Activated naive CD4-positive, alpha-beta T cell treated with anti-CD3 and anti-CD28 coated beads, Interleukin-2, amount 10 ng/mL, durations not matched to agents 7 days and 5 days (primary cell): ENCODE results near the gene ABLIM2.

Experiments used
- CTCF ChIA-PET: fragments of 350-600 bp; sonication (Branson Sonifier 250); formaldehyde crosslinking; loops from one replicate; lab custom pipeline; 2021; ENCODE audit warnings: antibody characterized with exemption; lab: Charles Lee
- DNase-seq: peaks from one replicate; pipeline ENCODE4 v3.0.0-alpha.2; 2020
- H3K27ac Mint-ChIP-seq: one replicate; pipeline ENCODE4 v1.8.0; 2021; ENCODE audit warnings: mild to moderate bottlenecking, moderate library complexity, mixed read lengths
- H3K27me3 Mint-ChIP-seq: one replicate; pipeline ENCODE4 v1.8.0; 2021; ENCODE audit warnings: mild to moderate bottlenecking, mixed read lengths
- H3K36me3 Mint-ChIP-seq: one replicate; pipeline ENCODE4 v1.8.0; 2021; ENCODE audit warnings: mixed read lengths
- H3K4me1 Mint-ChIP-seq: one replicate; pipeline ENCODE4 v1.8.0; 2021; ENCODE audit warnings: mixed read lengths
- H3K4me3 Mint-ChIP-seq: one replicate; pipeline ENCODE4 v1.8.0; 2021; ENCODE audit warnings: mild to moderate bottlenecking, moderate library complexity, mixed read lengths
- H3K9me3 Mint-ChIP-seq: one replicate; pipeline ENCODE4 v1.8.0; 2021; ENCODE audit warnings: mixed read lengths

The ABLIM2 gene

DNA sequence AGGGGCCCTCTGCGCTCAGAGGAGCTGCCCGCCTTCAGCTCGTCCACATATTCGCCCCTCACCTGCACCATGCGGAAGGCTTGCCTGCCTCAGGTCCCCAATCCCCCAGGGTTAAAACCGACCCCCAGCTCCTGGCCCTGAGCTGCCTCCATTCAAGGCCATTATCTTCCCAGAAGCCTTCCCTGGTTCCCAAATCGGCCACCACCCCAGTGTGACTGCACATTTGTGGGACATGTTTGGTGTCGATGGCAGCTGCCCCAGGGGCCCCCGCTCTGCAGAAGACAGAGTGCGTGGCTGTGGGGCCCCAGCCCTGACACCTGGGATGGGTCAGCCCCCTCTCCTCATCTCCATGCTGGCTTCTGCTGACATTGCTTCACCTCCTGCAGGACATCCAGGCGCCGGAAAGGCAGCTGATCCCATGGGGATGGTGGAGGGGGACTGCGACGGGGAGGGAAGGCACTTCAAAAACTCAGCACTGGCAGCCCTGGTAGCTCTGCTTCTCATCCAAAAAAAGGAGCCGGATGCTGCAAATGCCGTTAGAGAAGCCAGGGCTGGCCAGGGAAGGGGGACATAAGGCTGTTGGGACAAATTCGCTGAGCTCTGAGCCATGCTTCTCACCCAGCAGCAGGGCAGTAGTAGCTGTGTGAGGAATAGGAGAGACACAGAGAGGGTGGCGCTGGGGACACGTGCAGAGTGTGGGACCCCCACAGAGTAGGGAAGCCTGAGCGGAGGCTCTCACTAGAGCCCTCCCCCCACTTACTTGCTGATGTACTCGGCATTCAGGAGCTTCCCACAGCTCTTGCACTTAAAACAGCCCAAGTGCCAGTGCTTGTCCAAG is 78.5 kb downstream of the ABLIM2 start:
- Mint-ChIP-seq H3K36me3 (no peaks in the 10 kb centered on the region), H3K27me3 (peaks cover 18% of the 10 kb centered on the region), H3K27ac (no peak overlapping the region), H3K4me3 (no peak overlapping the region), H3K9me3 (no peaks in the 10 kb centered on the region), H3K4me1 (no peaks in the 10 kb centered on the region)
- no peak for DNase-seq
- CTCF ChIA-PET: interaction anchor here (0.5 kb wide), 1 partner anchor 612 kb away, joined by 3 read pairs; no protein-coding TSS in a partner anchor

DNA sequence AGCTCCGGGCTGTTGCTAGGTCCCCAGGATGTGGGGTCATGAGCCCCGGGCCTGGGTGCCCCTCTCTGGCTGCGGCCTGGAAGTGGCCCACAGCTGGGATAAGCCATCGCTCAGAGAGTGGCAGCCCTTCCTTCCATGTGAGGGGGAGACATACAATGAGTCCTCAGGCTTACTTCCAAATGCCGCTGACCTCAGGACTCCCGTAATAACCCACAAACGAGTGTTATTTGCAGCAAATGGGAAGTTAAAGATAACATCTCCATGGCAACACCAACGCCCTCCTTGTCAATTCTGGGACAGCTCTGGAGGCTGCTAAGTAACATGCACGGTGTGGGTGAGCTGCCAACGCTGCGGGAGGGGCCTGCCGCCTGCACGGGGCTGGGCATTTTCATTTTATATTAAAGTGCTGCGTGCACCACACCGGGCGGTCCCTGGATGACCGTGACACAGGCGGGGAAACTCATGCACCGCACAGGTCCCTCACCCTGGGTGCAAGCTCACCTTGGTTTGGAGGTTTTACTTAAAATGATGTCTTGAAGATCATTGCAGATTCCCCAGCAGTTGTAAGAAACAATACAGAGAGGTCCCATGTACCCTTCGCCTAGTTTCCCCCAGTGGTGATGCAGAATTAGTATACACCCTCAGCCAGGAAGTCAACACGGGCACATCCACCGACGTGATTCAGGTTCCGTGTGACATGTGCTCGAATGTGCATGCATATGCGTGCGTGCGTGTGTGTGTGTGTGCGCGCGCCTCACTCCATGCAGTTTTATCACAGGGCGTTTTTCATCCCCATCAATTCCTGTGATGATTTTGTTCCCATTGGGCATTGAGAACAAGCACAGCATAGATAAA is 79.4 kb downstream of the ABLIM2 start:
- no peak overlapping the region for H3K27ac Mint-ChIP-seq
- no peak for DNase-seq
- CTCF ChIA-PET: no interaction called here

DNA sequence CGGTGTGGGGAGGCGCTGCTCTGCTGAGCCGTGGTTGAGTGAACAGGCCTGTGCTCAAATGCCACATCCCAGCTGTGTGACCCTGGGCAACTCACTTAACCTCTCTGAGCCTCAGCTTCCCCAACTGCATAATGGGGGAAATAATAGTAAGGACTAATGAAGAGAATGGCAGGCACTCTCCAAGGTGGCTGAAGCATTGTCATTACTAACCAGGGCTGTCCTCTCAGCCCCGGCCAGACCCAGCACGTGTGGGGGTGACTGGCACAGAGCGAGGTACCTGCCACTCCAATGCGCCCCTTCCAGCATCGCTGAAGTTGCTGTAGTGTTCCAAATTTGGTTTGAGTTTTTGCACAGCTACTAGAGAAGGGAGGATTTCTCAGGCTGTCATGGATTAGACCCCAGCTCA is 80.0 kb downstream of the ABLIM2 start:
- no peaks in the 10 kb centered on the region for H3K36me3 Mint-ChIP-seq
- DNase-seq: no peak
- CTCF ChIA-PET: no interaction called here
- no peak overlapping the region for H3K27ac Mint-ChIP-seq
- H3K9me3 Mint-ChIP-seq: no peaks in the 10 kb centered on the region
- H3K4me3 Mint-ChIP-seq: no peak overlapping the region
- no peaks in the 10 kb centered on the region for H3K4me1 Mint-ChIP-seq
- peaks cover 18% of the 10 kb centered on the region for H3K27me3 Mint-ChIP-seq

More for the DNA sequence above, 79.4 kb downstream of the ABLIM2 start:
- no peaks in the 10 kb centered on the region for H3K36me3 Mint-ChIP-seq
- H3K9me3 Mint-ChIP-seq: no peaks in the 10 kb centered on the region
- H3K4me3 Mint-ChIP-seq: no peak overlapping the region
- no peaks in the 10 kb centered on the region for H3K4me1 Mint-ChIP-seq
- H3K27me3 Mint-ChIP-seq: peaks cover 18% of the 10 kb centered on the region

DNA sequence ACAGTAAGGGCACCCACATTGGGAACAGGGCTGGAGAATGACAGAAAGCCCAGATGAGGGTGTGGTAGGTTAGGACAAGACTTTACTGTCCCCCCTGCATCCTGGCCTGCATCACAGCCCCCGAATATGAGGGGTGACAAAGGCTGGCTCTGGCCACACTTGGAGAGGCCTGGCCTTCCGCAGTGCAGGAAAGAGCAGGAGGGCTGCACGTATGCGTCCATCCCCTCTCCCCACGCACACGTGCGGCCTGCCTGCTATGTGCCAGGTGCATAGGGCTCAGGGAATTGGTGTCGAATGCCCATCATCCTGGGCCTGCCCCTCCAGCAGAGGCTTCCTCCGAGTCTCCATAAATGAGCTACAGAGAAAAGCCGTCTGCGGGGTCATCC is 80.5 kb downstream of the ABLIM2 start:
- Mint-ChIP-seq H3K36me3 (no peaks in the 10 kb centered on the region), H3K4me3 (no peak overlapping the region), H3K27me3 (peaks cover 21% of the 10 kb centered on the region), H3K9me3 (no peaks in the 10 kb centered on the region), H3K27ac (no peak overlapping the region), H3K4me1 (no peaks in the 10 kb centered on the region)
- CTCF ChIA-PET: no interaction called here
- no peak for DNase-seq

DNA sequence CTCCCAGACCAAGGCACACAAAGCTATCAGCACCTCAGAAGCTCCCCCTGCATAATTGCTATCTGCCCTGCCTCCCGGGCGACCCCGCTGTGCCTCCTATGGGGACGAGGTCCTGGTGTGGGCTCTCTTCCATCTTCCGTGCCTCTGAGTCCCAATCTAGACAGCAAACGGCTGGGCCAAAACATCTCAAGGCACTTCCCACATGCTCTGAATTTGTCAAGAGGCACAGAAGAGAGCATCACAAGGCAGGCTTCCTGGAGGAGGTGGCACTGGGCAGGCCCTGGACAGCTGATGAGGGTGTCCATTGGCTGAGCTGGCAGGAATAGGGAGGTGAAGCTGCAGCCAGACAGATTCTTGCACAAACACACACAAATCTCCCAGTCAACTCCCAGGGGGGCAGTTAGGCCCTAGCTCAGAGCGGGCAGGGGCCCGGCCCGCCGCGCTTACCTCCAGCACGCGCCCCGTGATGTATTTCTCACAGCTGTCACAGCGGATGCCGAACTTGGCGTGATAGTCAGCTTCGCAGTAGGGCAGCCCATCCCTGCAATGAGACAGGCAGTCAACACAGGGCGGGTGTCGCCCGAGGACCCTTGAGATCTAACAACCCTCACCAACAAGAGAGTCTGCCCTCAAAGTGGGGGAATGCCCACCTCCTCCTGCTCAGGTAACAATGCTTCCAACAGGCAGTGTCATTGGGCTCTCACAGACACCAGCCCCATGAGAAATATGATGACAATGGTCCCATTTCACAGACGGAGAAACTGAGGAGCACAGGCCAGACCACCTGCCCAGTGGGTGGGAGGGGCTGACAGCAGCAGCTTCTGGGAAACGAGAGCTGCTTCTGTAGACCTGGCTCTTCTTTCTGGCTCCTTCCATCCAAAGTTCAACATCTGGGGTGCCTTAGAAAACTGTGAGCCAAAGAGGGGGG is 81.2 kb downstream of the ABLIM2 start:
- Mint-ChIP-seq H3K36me3 (no peaks in the 10 kb centered on the region), H3K27ac (no peak overlapping the region), H3K9me3 (no peaks in the 10 kb centered on the region), H3K27me3 (peaks cover 27% of the 10 kb centered on the region), H3K4me3 (no peak overlapping the region), H3K4me1 (no peaks in the 10 kb centered on the region)
- CTCF ChIA-PET: no interaction called here
- DNase-seq: no peak

DNA sequence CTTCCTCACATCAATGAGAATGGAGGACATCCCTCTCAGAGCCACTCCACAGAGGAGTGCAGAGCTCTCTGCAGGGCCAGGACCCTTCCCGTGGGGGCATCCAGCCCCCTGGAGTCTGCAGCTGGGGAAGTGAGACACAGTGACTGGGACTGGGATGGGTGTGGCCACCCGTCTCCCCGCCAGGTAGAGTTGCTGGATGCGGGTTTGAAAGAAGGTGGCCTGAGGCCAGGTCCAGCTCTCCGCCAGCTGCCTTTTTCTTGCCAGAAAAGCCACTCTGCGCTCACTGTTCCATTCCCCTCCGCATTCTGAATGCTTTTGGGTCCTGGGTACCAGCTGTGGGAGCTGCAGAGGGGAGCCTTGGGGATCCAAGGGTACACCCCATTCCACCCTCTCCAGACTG is 82.6 kb downstream of the ABLIM2 start:
- no peak overlapping the region for H3K27ac Mint-ChIP-seq
- H3K4me1 Mint-ChIP-seq: no peaks in the 10 kb centered on the region
- H3K9me3 Mint-ChIP-seq: no peaks in the 10 kb centered on the region
- CTCF ChIA-PET: interaction anchor here (1.3 kb wide), 1 partner anchor 29 kb away, joined by 3 read pairs; no protein-coding TSS in a partner anchor
- DNase-seq: no peak
- no peak overlapping the region for H3K4me3 Mint-ChIP-seq
- H3K36me3 Mint-ChIP-seq: no peaks in the 10 kb centered on the region
- peaks cover 38% of the 10 kb centered on the region for H3K27me3 Mint-ChIP-seq

DNA sequence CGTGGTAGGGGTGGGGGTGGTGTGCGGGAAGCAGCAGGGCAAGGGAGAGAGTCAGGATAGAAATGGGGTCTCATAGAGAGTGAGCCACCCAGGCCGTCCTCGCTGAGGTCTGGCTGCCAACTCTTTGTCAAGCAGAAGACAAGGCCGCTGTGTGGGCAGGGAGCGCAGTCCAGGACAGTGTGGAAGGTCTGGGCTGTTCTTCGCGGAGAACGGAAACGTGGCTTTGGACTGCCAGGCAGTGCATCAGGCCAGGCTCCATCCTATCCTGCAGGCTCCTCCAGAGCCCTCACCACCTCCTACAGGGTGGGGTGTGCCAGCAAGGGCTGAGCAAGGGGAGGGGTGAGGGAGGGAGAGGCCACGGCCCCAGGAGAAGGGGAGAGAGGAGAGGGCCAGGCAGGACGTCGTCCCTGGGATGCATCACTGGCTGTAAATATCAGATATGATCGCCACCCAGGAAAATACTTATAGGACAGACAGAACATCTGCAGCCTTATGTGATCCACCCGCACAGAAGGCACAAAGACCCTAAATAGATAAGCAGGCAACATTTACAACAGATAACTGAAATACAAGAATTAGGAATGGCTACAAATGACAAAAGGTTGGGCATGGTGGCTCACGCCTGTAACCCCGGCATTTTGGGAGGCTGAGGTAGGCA is 85.3 kb downstream of the ABLIM2 start:
- Mint-ChIP-seq H3K4me1 (no peaks in the 10 kb centered on the region), H3K9me3 (no peaks in the 10 kb centered on the region), H3K4me3 (no peak overlapping the region), H3K36me3 (no peaks in the 10 kb centered on the region), H3K27ac (no peak overlapping the region), H3K27me3 (peaks cover 21% of the 10 kb centered on the region)
- CTCF ChIA-PET: no interaction called here
- no peak for DNase-seq

DNA sequence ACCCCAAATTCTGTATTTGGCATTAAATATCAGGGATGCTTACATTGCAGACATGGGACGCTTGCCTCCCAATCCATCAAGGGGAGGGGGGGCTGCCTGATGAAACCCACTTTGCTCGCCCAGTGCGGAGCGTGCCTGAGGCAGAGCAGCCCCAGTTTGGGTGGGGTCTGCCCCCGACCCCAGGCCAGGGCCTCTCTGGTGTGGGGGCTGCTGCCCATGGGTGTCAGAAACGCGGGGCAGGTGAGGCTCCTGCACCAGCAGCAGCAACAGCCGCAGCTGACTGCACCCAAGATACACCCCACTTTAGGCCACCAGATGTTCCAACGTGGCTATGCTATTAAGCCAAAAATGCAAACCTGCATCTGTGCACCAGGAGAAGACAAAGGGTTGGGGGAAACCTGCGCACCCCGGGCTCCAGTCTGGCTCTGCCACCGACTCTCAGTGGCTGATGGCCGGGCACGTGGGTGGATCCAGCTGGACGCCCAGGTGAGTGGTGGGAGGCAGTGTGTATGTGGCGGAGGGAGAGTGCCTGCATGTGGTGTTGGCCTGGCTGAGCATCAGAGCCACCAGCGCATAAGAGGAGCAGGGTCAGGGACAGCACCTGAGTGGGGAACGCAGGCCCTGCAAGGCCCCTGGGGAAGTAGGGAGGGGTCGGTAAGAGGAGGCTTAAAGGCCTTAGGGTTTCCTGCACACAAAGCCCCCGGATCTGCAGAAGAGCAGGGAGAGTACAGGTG is 86.2 kb downstream of the ABLIM2 start:
- Mint-ChIP-seq H3K9me3 (no peaks in the 10 kb centered on the region), H3K27me3 (peaks cover 21% of the 10 kb centered on the region), H3K36me3 (no peaks in the 10 kb centered on the region), H3K4me3 (no peak overlapping the region), H3K4me1 (no peaks in the 10 kb centered on the region), H3K27ac (no peak overlapping the region)
- CTCF ChIA-PET: no interaction called here
- DNase-seq: no peak

DNA sequence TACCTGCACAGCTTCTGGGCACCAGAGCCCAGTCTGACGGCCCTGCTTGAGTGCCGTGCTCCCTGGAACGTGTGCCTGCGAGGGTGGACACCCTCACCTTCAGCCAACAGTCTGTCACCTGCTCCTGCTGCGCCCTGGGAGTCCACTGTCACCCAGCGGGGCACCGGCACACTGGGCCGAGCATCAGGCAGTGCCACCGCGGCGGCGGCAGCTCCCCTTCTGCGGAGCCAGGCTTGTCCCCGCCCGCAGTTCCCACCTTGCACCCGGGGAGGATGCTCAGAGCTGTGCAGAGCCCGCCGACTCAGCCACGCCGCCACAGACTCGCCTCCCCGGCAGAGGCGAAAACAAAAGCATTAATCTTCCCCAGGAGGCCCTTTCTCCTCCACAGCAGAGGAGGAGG is 86.8 kb downstream of the ABLIM2 start:
- H3K27ac Mint-ChIP-seq: no peak overlapping the region
- peaks cover 21% of the 10 kb centered on the region for H3K27me3 Mint-ChIP-seq
- CTCF ChIA-PET: no interaction called here
- DNase-seq: no peak
- no peak overlapping the region for H3K4me3 Mint-ChIP-seq
- no peaks in the 10 kb centered on the region for H3K9me3 Mint-ChIP-seq
- H3K4me1 Mint-ChIP-seq: no peaks in the 10 kb centered on the region
- H3K36me3 Mint-ChIP-seq: no peaks in the 10 kb centered on the region

DNA sequence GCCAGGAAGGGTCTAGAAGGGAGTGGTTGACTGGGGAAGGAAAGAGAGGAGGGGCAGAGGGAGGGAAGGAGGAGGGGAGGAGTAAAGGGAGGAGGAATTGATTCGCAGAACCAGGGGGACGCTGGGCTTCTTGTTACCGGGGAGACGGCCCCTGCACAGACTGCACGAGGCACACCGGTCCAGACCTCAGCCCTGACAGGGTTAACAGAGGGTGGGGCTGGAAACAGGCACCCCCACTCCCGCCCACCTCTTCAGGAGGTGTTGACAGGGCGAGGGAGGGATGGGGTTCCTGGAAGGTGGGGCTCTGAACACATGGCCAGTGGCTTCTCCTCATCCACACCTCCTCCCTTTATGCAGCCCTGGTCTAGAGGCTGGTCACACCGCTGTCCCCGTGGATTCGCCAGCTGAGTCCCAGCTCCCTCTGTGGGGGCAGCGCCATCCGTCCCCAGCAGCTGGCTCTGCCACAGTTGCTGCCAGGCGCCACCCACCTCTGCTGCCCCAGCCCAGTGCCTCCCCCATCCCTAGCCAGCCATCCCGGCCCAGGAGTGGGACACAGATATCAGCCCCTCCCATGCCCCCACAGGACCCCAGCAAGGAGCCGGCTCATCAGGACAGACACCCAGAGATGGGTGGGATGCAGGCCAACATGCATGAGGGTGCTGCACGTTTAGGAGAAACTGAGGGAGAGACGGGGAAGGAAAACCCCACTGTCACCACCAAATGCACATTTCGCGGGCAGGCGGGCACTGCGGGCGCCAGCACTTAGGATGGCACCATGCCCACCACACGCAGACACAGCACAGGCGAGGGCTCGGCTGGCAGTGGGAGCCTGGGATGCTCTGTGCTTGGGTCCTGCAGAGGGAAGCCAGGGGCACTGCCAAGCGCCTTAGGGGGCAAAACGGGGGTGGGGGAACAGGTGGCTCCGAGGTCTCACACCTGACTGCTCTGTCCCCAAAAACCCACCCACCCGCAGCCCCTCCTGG is 87.6 kb downstream of the ABLIM2 start:
- H3K9me3 Mint-ChIP-seq: peaks cover 2% of the 10 kb centered on the region
- no peak overlapping the region for H3K27ac Mint-ChIP-seq
- no peak for DNase-seq
- no peaks in the 10 kb centered on the region for H3K36me3 Mint-ChIP-seq
- H3K4me3 Mint-ChIP-seq: no peak overlapping the region
- H3K27me3 Mint-ChIP-seq: peaks cover 21% of the 10 kb centered on the region
- CTCF ChIA-PET: no interaction called here
- no peaks in the 10 kb centered on the region for H3K4me1 Mint-ChIP-seq

DNA sequence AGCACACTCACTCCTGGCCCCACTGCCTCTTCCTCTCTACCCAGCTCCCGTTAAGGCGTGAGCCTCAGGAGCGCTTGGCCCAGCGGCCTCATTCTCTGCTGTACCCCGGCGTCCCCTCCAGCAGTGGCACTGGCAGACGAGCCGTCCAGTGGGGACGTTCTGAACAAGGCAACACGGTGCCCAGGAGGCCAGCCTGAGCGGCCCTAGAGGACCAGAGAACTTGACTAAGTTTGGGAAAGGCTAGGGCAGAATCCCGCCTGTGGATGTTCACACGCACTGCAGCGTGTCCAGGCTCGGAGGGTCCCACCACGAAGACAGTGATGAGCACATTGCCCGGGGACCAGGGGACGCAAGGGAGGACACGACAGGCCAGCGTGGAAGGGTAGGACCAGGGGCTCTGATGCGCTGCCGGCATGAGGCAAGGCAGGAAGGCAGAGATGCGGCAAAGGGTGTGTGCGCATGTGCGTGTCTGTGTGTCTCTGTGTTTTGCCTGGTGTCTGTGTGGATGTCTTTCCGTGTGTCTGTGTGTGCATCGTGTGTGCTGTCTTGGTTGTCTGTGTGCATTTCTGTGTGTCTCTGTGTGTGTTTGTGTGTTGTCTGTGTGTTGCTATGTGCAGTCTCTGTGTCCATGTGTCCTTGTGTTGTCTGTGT is 89.4 kb downstream of the ABLIM2 start:
- no peak for DNase-seq
- H3K27ac Mint-ChIP-seq: no peak overlapping the region
- CTCF ChIA-PET: no interaction called here
- no peak overlapping the region for H3K4me3 Mint-ChIP-seq
- no peaks in the 10 kb centered on the region for H3K4me1 Mint-ChIP-seq
- peaks cover 10% of the 10 kb centered on the region for H3K9me3 Mint-ChIP-seq
- H3K36me3 Mint-ChIP-seq: no peaks in the 10 kb centered on the region
- H3K27me3 Mint-ChIP-seq: peaks cover 21% of the 10 kb centered on the region
